Measurements from ENCODE around the gene SUN1. TPM values are rescaled to one million over a fixed set of nuclear protein-coding genes. Genes with fewer than 3 reads are reported as not detected.

Gene SUN1
- total and polyA plus RNA-seq, 2 of the 8 experiments (the other 6 are each of a cell fraction or from before 2014, with no cell fraction given): 108 to 158 TPM

GRCh38 chr7:822692-823276, 9.5 kb upstream of the SUN1 start (continued):
- TF ChIP-seq JUN (IDR thresholded peaks at IDR 0.05; ENCODE audit: low read depth, low read length) (no peak), ATF3 (IDR thresholded peaks at IDR 0.05; ENCODE audit: insufficient read depth, low read depth, low read length) (0 out of 2 replicates have a peak, but pooled peaks have one; percentile 18), SP4 (IDR thresholded peaks at IDR 0.05; ENCODE audit: low read length) (no peak), SUZ12 (IDR thresholded peaks at IDR 0.05; ENCODE audit: low read length) (no peak), CHD2 (IDR thresholded peaks at IDR 0.05; ENCODE audit: low read length) (no peak), TBP (IDR thresholded peaks at IDR 0.05; ENCODE audit: low read depth, low read length) (no peak), KDM5A (IDR thresholded peaks at IDR 0.05; ENCODE audit: low read length) (no peak), ASH2L (IDR thresholded peaks at IDR 0.05; ENCODE audit: low read length) (no peak), SIRT6 (IDR thresholded peaks at IDR 0.05; ENCODE audit: low read length) (no peak), POU5F1 (IDR thresholded peaks at IDR 0.05; ENCODE audit: low read depth, low read length) (no peak), NANOG (IDR thresholded peaks at IDR 0.05; ENCODE audit: insufficient read depth, low read depth, low read length, poor library complexity, severe bottlenecking) (no peak), CHD1 (IDR thresholded peaks at IDR 0.05; ENCODE audit: low read depth, low read length) (no peak), TAF1 (IDR thresholded peaks at IDR 0.05; ENCODE audit: low read depth, low read length) (no peak), BCL11A (IDR thresholded peaks at IDR 0.05; ENCODE audit: low read depth in 2 of 2, low read length in 2 of 2) (no peak), TCF12 (IDR thresholded peaks at IDR 0.05; ENCODE audit: low read depth, low read length) (no peak), BACH1 (IDR thresholded peaks at IDR 0.05; ENCODE audit: low read length) (peak; percentile 35; the same call in 1 of the 2 replicates), EP300 (IDR thresholded peaks at IDR 0.05; ENCODE audit: borderline replicate concordance in 1 of 2, low read depth in 2 of 2, low read length in 2 of 2) (no peak), HDAC2 (IDR thresholded peaks at IDR 0.05; ENCODE audit: borderline replicate concordance in 1 of 2, low read depth in 2 of 2, low read length in 2 of 2) (no peak), TAF7 (optimal IDR thresholded peaks at IDR 0.05; ENCODE audit: borderline replicate concordance, low read depth, low read length) (no peak), CREB1 (IDR thresholded peaks at IDR 0.05) (peak; percentile 25; the same call in 1 of the 2 replicates), CBX5 (IDR thresholded peaks at IDR 0.05; ENCODE audit: low read depth, low read length) (no peak), RFX5 (IDR thresholded peaks at IDR 0.05; ENCODE audit: borderline replicate concordance, low read depth, low read length) (no peak), TEAD4 (IDR thresholded peaks at IDR 0.05; ENCODE audit: low read depth, low read length) (no peak), POLR2A (IDR thresholded peaks at IDR 0.05; ENCODE audit: control extremely low read depth in 1 of 2, low read depth in 2 of 2, low read length in 2 of 2) (no peak), KDM4A (IDR thresholded peaks at IDR 0.05; ENCODE audit: low read depth, low read length, severe bottlenecking) (no peak), RBBP5 (IDR thresholded peaks at IDR 0.05; ENCODE audit: borderline replicate concordance, low read depth, low read length) (no peak), SP2 (IDR thresholded peaks at IDR 0.05; ENCODE audit: low read length) (no peak)
